ENCODE measurements around the gene AFAP1. TPM values are rescaled to one million over a fixed set of nuclear protein-coding genes. Genes with fewer than 3 reads are reported as not detected.

AFAP1 gene
- total and polyA plus RNA-seq, 2 of the 8 experiments (the other 6 are each of a cell fraction or from before 2014, with no cell fraction given) = 3.6 to 18.2 TPM

- Histone ChIP-seq H3K18ac (ENCODE audit: extremely low read depth, low read length) (no peak overlapping the region), H2BK120ac (replicated peaks; ENCODE audit: low read depth, low read length) (no peak overlapping the region), H2BK20ac (ENCODE audit: low read length) (no peak overlapping the region), H3K9me3 (ENCODE audit: insufficient read depth in 2 of 2, low read depth in 1 of 2, low read length in 1 of 2) (no peaks in the 10 kb centered on the region), H3K23me2 (ENCODE audit: low read depth, low read length) (no peaks in the 10 kb centered on the region), H4K8ac (ENCODE audit: extremely low read depth, insufficient read depth, low read length) (no peak overlapping the region), H2AK5ac (ENCODE audit: low read depth, low read length) (no peak overlapping the region), H3K23ac (ENCODE audit: insufficient read length) (no peak overlapping the region), H3K56ac (replicated peaks; ENCODE audit: insufficient read length, low read depth, low read length) (no peak overlapping the region), H2BK5ac (ENCODE audit: low read depth, low read length) (no peak overlapping the region), H2AFZ (ENCODE audit: low read length) (no peak overlapping the region), H3K4ac (replicated peaks; ENCODE audit: insufficient read length, low read depth, low read length) (no peak overlapping the region), H4K5ac (ENCODE audit: insufficient read length, low read depth, low read length) (no peak overlapping the region), H4K20me1 (replicated peaks in 1 of 2; ENCODE audit: control insufficient read depth in 1 of 2, insufficient read depth in 2 of 2, low read length in 2 of 2) (peaks cover 0 to 4% of the 10 kb centered on the region in 2 experiments), H3K27ac (ENCODE audit: low read depth, low read length) (no peak overlapping the region), H3K4me1 (replicated peaks in 1 of 4; ENCODE audit: control insufficient read depth in 3 of 4, insufficient read depth in 4 of 4, low read length in 3 of 4) (no peaks in the 10 kb centered on the region), H3K14ac (ENCODE audit: insufficient read length) (no peak overlapping the region), H3K79me2 (ENCODE audit: control insufficient read depth in 1 of 2, insufficient read depth in 2 of 2, low read length in 2 of 2) (no peaks in the 10 kb centered on the region), H3K4me2 (ENCODE audit: insufficient read depth in 1 of 2, low read depth in 2 of 2, low read length in 2 of 2) (no peak overlapping the region), H3K36me3 (ENCODE audit: control insufficient read depth in 2 of 4, insufficient read depth in 4 of 4, low read length in 3 of 4) (no peaks in the 10 kb centered on the region), H3K27me3 (replicated peaks in 1 of 4; ENCODE audit: control insufficient read depth in 3 of 4, extremely low read depth in 1 of 4, insufficient read depth in 3 of 4, low read length in 3 of 4) (no peaks in the 10 kb centered on the region; a peak in 2 of 7 replicates), H4K91ac (replicated peaks; ENCODE audit: insufficient read length, low read length) (no peak overlapping the region), H2BK12ac (ENCODE audit: low read depth, low read length) (no peak overlapping the region), H3K9ac (replicated peaks in 1 of 4; ENCODE audit: extremely low read depth in 1 of 4, low read depth in 3 of 4, low read length in 3 of 4) (no peak overlapping the region), H3K79me1 (ENCODE audit: low read depth, low read length) (no peaks in the 10 kb centered on the region), H2BK15ac (ENCODE audit: low read length) (no peak overlapping the region), H3K4me3 (ENCODE audit: extremely low read depth in 1 of 4, insufficient read depth in 2 of 4, low read depth in 3 of 4, low read length in 4 of 4) (no peak overlapping the region)
- DNase-seq (ENCODE audit: low read depth in 1 of 2, low spot score in 2 of 2) (no peak), FAIRE-seq (no peak)
- CTCF ChIA-PET (ENCODE audit: partially characterized antibody) = interaction anchor here (0.9 to 1.8 kb wide), 2 partner anchors 14 to 51 kb away, joined by 3 to 6 read pairs; no protein-coding TSS in a partner anchor
- POLR2A ChIA-PET (ENCODE audit: partially characterized antibody) = no interaction called here
- 91% methylated on average over 11 of the region's 11 CpGs; no CpG with 5 or more reads in 1 of the 2 experiments for WGBS, 2 experiments (ENCODE audit: extremely low coverage in 1 of 2, insufficient coverage in 1 of 2, insufficient read length in 1 of 2, insufficient replicate concordance in 2 of 2, low coverage in 1 of 2, low lambda C conversion rate in 2 of 2, missing lambda C conversion rate in 1 of 2)
- TF ChIP-seq, protein P1, sequence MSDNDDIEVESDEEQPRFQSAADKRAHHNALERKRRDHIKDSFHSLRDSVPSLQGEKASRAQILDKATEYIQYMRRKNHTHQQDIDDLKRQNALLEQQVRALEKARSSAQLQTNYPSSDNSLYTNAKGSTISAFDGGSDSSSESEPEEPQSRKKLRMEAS (IDR thresholded peaks at IDR 0.05) = no peak
- TF ChIP-seq RFX5 (IDR thresholded peaks at IDR 0.05; ENCODE audit: borderline replicate concordance, low read depth, low read length) = no peak
- no peak for TF ChIP-seq FOSL1 (IDR thresholded peaks at IDR 0.05; ENCODE audit: insufficient read depth, low read depth, low read length)
- TF ChIP-seq CHD1 (IDR thresholded peaks at IDR 0.05; ENCODE audit: low read depth, low read length) = no peak
- no peak for TF ChIP-seq SP1 (IDR thresholded peaks at IDR 0.05; ENCODE audit: low read depth, low read length)
- TF ChIP-seq JUN (IDR thresholded peaks at IDR 0.05; ENCODE audit: low read depth, low read length) = no peak
- TF ChIP-seq BRCA1 (IDR thresholded peaks at IDR 0.05; ENCODE audit: low read depth, low read length) = no peak
- TF ChIP-seq ATF2 (IDR thresholded peaks at IDR 0.05; ENCODE audit: low read length) = no peak
- no peak for TF ChIP-seq GABPA (IDR thresholded peaks at IDR 0.05; ENCODE audit: borderline replicate concordance, insufficient read depth, low read length)
- no peak for TF ChIP-seq CBX8 (IDR thresholded peaks at IDR 0.05; ENCODE audit: borderline replicate concordance, low read depth, low read length)
- TF ChIP-seq SRF (IDR thresholded peaks at IDR 0.05; ENCODE audit: low read depth, low read length) = no peak
- TF ChIP-seq NANOG (IDR thresholded peaks at IDR 0.05; ENCODE audit: insufficient read depth, low read depth, low read length, poor library complexity, severe bottlenecking) = no peak
- TF ChIP-seq BCL11A (IDR thresholded peaks at IDR 0.05; ENCODE audit: low read depth in 2 of 2, low read length in 2 of 2) = no peak
These were observed 192.1 kb downstream of the AFAP1 start for GRCh38 chr4:7747566-7747965.

All from H1 (cell line).